Kidney (tissue), 14 donors: ENCODE data around the gene RAD51B. TPM values are rescaled to one million over a fixed set of nuclear protein-coding genes. Genes with fewer than 3 reads are reported as not detected.

Experiments used
- DNase-seq, 5 donors: peaks; one replicate each; pipeline ENCODE4 v3.0.0-alpha.2; 2013 to 2020
- FAIRE-seq: peaks from 2 replicates; lab custom pipeline; 2012; peaks lifted over from hg19 to GRCh38; lab: Jason Lieb, UNC
- H3K27ac ChIP-seq, 2 donors: one replicate each; pipeline ENCODE4 v1.7.0; 2013; ENCODE audit warnings: low read depth in 2 of 2, low read length in 2 of 2, inconsistent platforms in 1 of 2
- H3K27me3 ChIP-seq: one replicate; pipeline ENCODE4 v1.7.1; 2013; ENCODE audit warnings: low read length, inconsistent platforms; ENCODE audit not compliant: control insufficient read depth, insufficient read depth
- H3K36me3 ChIP-seq, 3 donors: one replicate each; pipeline versions ENCODE4 v1.7.0 to v1.7.1; 2013; ENCODE audit warnings: low read length in 3 of 3, control low read depth in 1 of 3, inconsistent platforms in 1 of 3; ENCODE audit not compliant: insufficient read depth in 3 of 3, control insufficient read depth in 2 of 3
- H3K4me1 ChIP-seq, 3 donors: one replicate each; pipeline versions ENCODE4 v1.7.0 to v1.7.1; 2013; ENCODE audit warnings: low read length in 3 of 3, inconsistent platforms in 1 of 3, low read depth in 1 of 3; ENCODE audit not compliant: control insufficient read depth in 2 of 3, insufficient read depth in 2 of 3
- H3K4me3 ChIP-seq, 3 donors: one replicate each; pipeline versions ENCODE4 v1.7.0 to v1.8.1; 2013; ENCODE audit warnings: low read length in 3 of 3, control low read depth in 1 of 3, inconsistent platforms in 1 of 3
- H3K9ac ChIP-seq, 3 donors: one replicate each; pipeline versions ENCODE4 v1.7.0 to v1.7.1; 2013; ENCODE audit warnings: low read length in 3 of 3, control low read depth in 1 of 3, inconsistent platforms in 1 of 3
- H3K9me3 ChIP-seq, 3 donors: one replicate each; pipeline versions ENCODE4 v1.7.0 to v1.7.1; 2013; ENCODE audit warnings: low read length in 3 of 3, control low read depth in 1 of 3, inconsistent platforms in 1 of 3; ENCODE audit not compliant: control insufficient read depth in 2 of 3, insufficient read depth in 1 of 3
- CTCF ChIP-seq: IDR thresholded peaks from 3 replicates; pipeline ENCODE4 v1.5.1; 2012; ENCODE audit warnings: mild to moderate bottlenecking, moderate library complexity, borderline replicate concordance; ENCODE audit not compliant: insufficient read depth; ENCODE audit errors: extremely low read depth
- intact Hi-C: fragments of 100-400 bp; cut with DNase I; formaldehyde crosslinking; loops from one replicate; pipeline ENCODE4 v1.11.1; 2022
- polyA plus RNA-seq: library from polyadenylated mRNA; stranded (reverse); fragments of 350-450 nt; fragmentation: Illumina TruSeq; extraction: RNeasy Lipid Tissue Mini Kit (QIAGEN cat#74804); gene quantifications from one replicate; pipeline ENCODE4 v1.2.3, GENCODE V29; 2014; ENCODE audit warnings: low read depth, low replicate concordance; ENCODE audit not compliant: insufficient read depth
- total RNA-seq: library from RNA; stranded (reverse); fragmentation: NEBNext Ultra II Directional; extraction: Animal tissue kit (Norgen Biotek cat#: 25700); gene quantifications from one replicate; pipeline ENCODE4 v1.2.1, GENCODE V29; 2021
- donor health status: control.
- donor health status: control.
- donor health status: control.
- donor health status: control.
- donor health status: control.
- donor health status: DM: yes; HTN: yes; CAD: no.
- donor health status: Normal renal cell carcinoma (clear cell type).

The RAD51B gene
- total and polyA plus RNA-seq, 2 donors from 2014 or later = 6.9 to 18.0 TPM

- Histone ChIP-seq H3K4me3 (no peak overlapping the region), H3K36me3 (no peaks in the 10 kb centered on the region), H3K9ac (no peak overlapping the region), H3K27me3 (no peaks in the 10 kb centered on the region), H3K9me3 (no peaks in the 10 kb centered on the region), H3K27ac (no peak overlapping the region), H3K4me1 (peaks cover 2 to 14% (median 10%) of the 10 kb centered on the region in 3 donors)
- FAIRE-seq (no peak), DNase-seq (no peak)
- TF ChIP-seq CTCF = no peak
- intact Hi-C loops = no loop called here
Measured at GRCh38 chr14:68109132-68109900, 289.7 kb downstream of the RAD51B start.

GRCh38 chr14:68111097-68111852 is 291.7 kb downstream of the RAD51B start:
- no peak for DNase-seq
- Histone ChIP-seq H3K9ac (peak overlapping the region in 1 of 3 donors; percentile 27), H3K27me3 (no peaks in the 10 kb centered on the region), H3K27ac (no peak overlapping the region), H3K4me1 (peaks cover 2 to 14% (median 10%) of the 10 kb centered on the region in 3 donors), H3K36me3 (no peaks in the 10 kb centered on the region), H3K4me3 (no peak overlapping the region), H3K9me3 (no peaks in the 10 kb centered on the region)
- no peak for FAIRE-seq
- intact Hi-C loops = no loop called here
- TF ChIP-seq CTCF = no peak

GRCh38 chr14:68111853-68112270 is 292.3 kb downstream of the RAD51B start:
- intact Hi-C loops = no loop called here
- no peak overlapping the region for H3K4me3 ChIP-seq
- no peaks in the 10 kb centered on the region for H3K9me3 ChIP-seq
- H3K27me3 ChIP-seq = no peaks in the 10 kb centered on the region
- DNase-seq = no peak
- H3K4me1 ChIP-seq = peaks cover 2 to 14% (median 10%) of the 10 kb centered on the region in 3 donors
- TF ChIP-seq CTCF = no peak
- FAIRE-seq = no peak
- no peak overlapping the region for H3K9ac ChIP-seq
- no peak overlapping the region for H3K27ac ChIP-seq
- no peaks in the 10 kb centered on the region for H3K36me3 ChIP-seq
